B cell (primary cell): ENCODE measurements around the gene USP46. TPM values are rescaled to one million over a fixed set of nuclear protein-coding genes. Genes with fewer than 3 reads are reported as not detected.

Source experiments
- ATAC-seq: fragments of 200-7000 bp; cut with Tn5 transposase; one replicate; pipeline ENCODE4 v1.10.0; 2021; ENCODE audit warnings: low read depth, mild to moderate bottlenecking, moderate number of reproducible peaks, moderate library complexity
- CTCF ChIA-PET: fragments of 350-600 bp; sonication (Branson Sonifier 250); formaldehyde crosslinking; loops from one replicate; lab custom pipeline; 2021; ENCODE audit warnings: antibody characterized with exemption, inconsistent platforms; lab: Charles Lee
- POLR2A ChIA-PET: fragments of 350-600 bp; sonication (Branson Sonifier 250); formaldehyde crosslinking; loops from one replicate; lab custom pipeline; 2021; ENCODE audit warnings: antibody characterized with exemption; lab: Charles Lee
- DNase-seq: peaks from one replicate; pipeline ENCODE4 v3.0.0; 2013
- H2AFZ ChIP-seq: 2 replicates; pipeline ENCODE4 v1.6.1; 2012; ENCODE audit warnings: mild to moderate bottlenecking, low read depth, low read length; ENCODE audit not compliant: insufficient read depth, poor library complexity, severe bottlenecking
- H3K27ac ChIP-seq, 2 donors: 1 replicate in 1 of 2; 2 replicates in 1 of 2; pipeline ENCODE4 v1.5.1; 2012 to 2013; ENCODE audit warnings: low read length in 2 of 2, mild to moderate bottlenecking in 2 of 2, moderate library complexity in 1 of 2
- H3K27me3 ChIP-seq, 4 experiments: fragments of 200-600 bp in 1 of 4; sonication (generic) in 1 of 4; replicated peaks in 1 of 4; 1 replicate in 2 of 4; 2 replicates in 2 of 4; pipeline versions ENCODE4 v1.6.1 to v1.7.0; 2013 to 2016; ENCODE audit warnings: low read length in 3 of 4, mild to moderate bottlenecking in 2 of 4, mixed read lengths in 1 of 4, moderate library complexity in 1 of 4; ENCODE audit not compliant: insufficient read depth in 4 of 4, control insufficient read depth in 3 of 4; ENCODE audit errors: control extremely low read depth in 1 of 4
- H3K36me3 ChIP-seq, 2 experiments: replicated peaks in 1 of 2; 1 replicate in 1 of 2; 2 replicates in 1 of 2; pipeline versions ENCODE4 v1.6.1 to v1.7.1; 2013; ENCODE audit warnings: low read length in 1 of 2; ENCODE audit not compliant: insufficient read depth in 2 of 2, control insufficient read depth in 1 of 2; ENCODE audit errors: control extremely low read depth in 1 of 2, extremely low read depth in 1 of 2
- H3K4me1 ChIP-seq, 2 donors: fragments of 200-600 bp in 1 of 2; sonication (generic) in 1 of 2; 1 replicate in 1 of 2; 2 replicates in 1 of 2; pipeline versions ENCODE4 v1.5.1 to v1.6.1; 2013 to 2017; ENCODE audit warnings: low read length in 2 of 2; ENCODE audit not compliant: control insufficient read depth in 2 of 2, insufficient read depth in 2 of 2
- H3K4me2 ChIP-seq: replicated peaks from 2 replicates; pipeline ENCODE3; 2012; ENCODE audit warnings: mild to moderate bottlenecking, low read depth, low read length; ENCODE audit not compliant: poor library complexity, severe bottlenecking
- H3K4me3 ChIP-seq, 5 experiments: fragments of 200-600 bp in 1 of 5; sonication (generic) in 1 of 5; 1 replicate in 3 of 5; 2 replicates in 2 of 5; pipeline versions ENCODE4 v1.5.1 to v1.7.0; 2011 to 2016; ENCODE audit warnings: low read length in 4 of 5, mild to moderate bottlenecking in 4 of 5, low read depth in 2 of 5, control low read depth in 1 of 5, moderate library complexity in 1 of 5; ENCODE audit not compliant: insufficient read depth in 1 of 5; ENCODE audit errors: control extremely low read depth in 1 of 5, extremely low read depth in 1 of 5
- H3K79me2 ChIP-seq: fragments of 200-600 bp; sonication (generic); one replicate; pipeline ENCODE4 v1.6.0; 2016; ENCODE audit warnings: low read length; ENCODE audit not compliant: control insufficient read depth, insufficient read depth
- H3K9ac ChIP-seq: fragments of 200-600 bp; sonication (generic); 2 replicates; pipeline ENCODE4 v1.6.1; 2017; ENCODE audit warnings: mild to moderate bottlenecking, low read length, moderate library complexity
- H3K9me3 ChIP-seq, 3 donors: one replicate each; pipeline versions ENCODE4 v1.6.1 to v1.7.1; 2013; ENCODE audit warnings: low read length in 2 of 3; ENCODE audit not compliant: control insufficient read depth in 2 of 3, insufficient read depth in 1 of 3; ENCODE audit errors: control extremely low read depth in 1 of 3
- H4K20me1 ChIP-seq: 2 replicates; pipeline ENCODE4 v1.6.0; 2012; ENCODE audit warnings: mild to moderate bottlenecking, low read length; ENCODE audit not compliant: insufficient read depth, control insufficient read depth, poor library complexity, severe bottlenecking
- H3K27ac Mint-ChIP-seq: one replicate; pipeline ENCODE4 v1.8.0; 2021; ENCODE audit warnings: mixed read lengths
- H3K27me3 Mint-ChIP-seq: one replicate; pipeline ENCODE4 v1.8.0; 2021; ENCODE audit warnings: mixed read lengths
- H3K4me1 Mint-ChIP-seq: one replicate; pipeline ENCODE4 v1.8.0; 2021; ENCODE audit warnings: mixed read lengths
- H3K4me3 Mint-ChIP-seq: one replicate; pipeline ENCODE4 v1.8.0; 2021; ENCODE audit warnings: mixed read lengths
- H3K9me3 Mint-ChIP-seq: one replicate; pipeline ENCODE4 v1.8.0; 2022; ENCODE audit warnings: mixed read lengths; ENCODE audit not compliant: insufficient read depth
- CTCF ChIP-seq: fragments of 200-600 bp; IDR thresholded peaks from one replicate; pipeline ENCODE4 v1.8.0; 2022; ENCODE audit warnings: antibody characterized with exemption, mild to moderate bottlenecking
- EZH2 ChIP-seq: IDR thresholded peaks from 2 replicates; pipeline ENCODE4 v1.6.1; 2012; ENCODE audit warnings: borderline replicate concordance, low read depth, mild to moderate bottlenecking, moderate library complexity, low read length; ENCODE audit not compliant: insufficient read depth, poor library complexity, severe bottlenecking
- WGBS: methylation state at CpG from one replicate; pipeline ENCODE4 v1.1.5; 2013; ENCODE audit warnings: missing lambda C conversion rate; ENCODE audit not compliant: insufficient coverage; 5-methylcytosine and 5-hydroxymethylcytosine counted together
- intact Hi-C: fragments of 100-400 bp; cut with micrococcal nuclease; formaldehyde crosslinking; loops from one replicate; pipeline ENCODE4 v1.10.0; 2022
- polyA plus RNA-seq: library from polyadenylated mRNA; depleted of rRNA; stranded (reverse); fragments of >200 nt; gene quantifications from 2 replicates; pipeline ENCODE4 v1.2.3, GENCODE V29; 2012
- total RNA-seq, 2 donors: library from RNA; stranded (reverse); fragments of 120-200 nt in 1 of 2; gene quantifications; 1 replicate in 1 of 2; 2 replicates in 1 of 2; pipeline versions ENCODE4 v1.2.3 to v1.2.4, GENCODE V29; 2013 to 2022

USP46 gene
- total and polyA plus RNA-seq, 2 donors (not counting 1 experiment from before 2014, with no cell fraction given) = 1.8 to 11.8 TPM

- Mint-ChIP-seq H3K4me3 (no peak overlapping the region), H3K9me3 (no peaks in the 10 kb centered on the region), H3K27ac (no peak overlapping the region), H3K27me3 (peaks cover 24% of the 10 kb centered on the region), H3K4me1 (no peaks in the 10 kb centered on the region)
- ChIA-PET CTCF (no interaction called here), POLR2A (no interaction called here)
- Histone ChIP-seq H3K4me2 (no peak overlapping the region), H3K9me3 (no peaks in the 10 kb centered on the region), H4K20me1 (no peaks in the 10 kb centered on the region), H3K9ac (no peak overlapping the region), H3K4me3 (no peak overlapping the region), H3K4me1 (no peaks in the 10 kb centered on the region), H2AFZ (no peak overlapping the region), H3K27ac (no peak overlapping the region), H3K36me3 (no peaks in the 10 kb centered on the region), H3K27me3 (no peaks in the 10 kb centered on the region), H3K79me2 (no peaks in the 10 kb centered on the region)
- intact Hi-C loops = no loop called here
- ATAC-seq (no peak), DNase-seq (no peak)
- WGBS = 93% methylated on average over 1 of the region's 2 CpGs
- no peak for TF ChIP-seq CTCF
- TF ChIP-seq EZH2 = no peak
These were observed 80.2 kb downstream of the USP46 start for GRCh38 chr4:52578951-52579350.

- WGBS = 100% methylated on average over 2 of the region's 4 CpGs
- POLR2A ChIA-PET = no interaction called here
These were observed 81.5 kb downstream of the USP46 start for GRCh38 chr4:52577624-52577962.

More at GRCh38 chr4:52577624-52577962, 81.5 kb downstream of the USP46 start:
- intact Hi-C loops = no loop called here
- Mint-ChIP-seq H3K27ac (no peak overlapping the region), H3K9me3 (no peaks in the 10 kb centered on the region), H3K27me3 (peaks cover 24% of the 10 kb centered on the region), H3K4me3 (no peak overlapping the region), H3K4me1 (no peaks in the 10 kb centered on the region)
- Histone ChIP-seq H3K4me2 (no peak overlapping the region), H3K36me3 (no peaks in the 10 kb centered on the region), H3K9ac (no peak overlapping the region), H3K4me3 (no peak overlapping the region), H4K20me1 (no peaks in the 10 kb centered on the region), H2AFZ (no peak overlapping the region), H3K9me3 (no peaks in the 10 kb centered on the region), H3K79me2 (no peaks in the 10 kb centered on the region), H3K27me3 (no peaks in the 10 kb centered on the region), H3K27ac (no peak overlapping the region), H3K4me1 (no peaks in the 10 kb centered on the region)
- no peak for ATAC-seq
- CTCF ChIA-PET = interaction anchor here (0.6 kb wide), 1 partner anchor 334 kb away, joined by 4 read pairs; no protein-coding TSS in a partner anchor
- no peak for DNase-seq
- TF ChIP-seq CTCF (no peak), EZH2 (no peak)
